ENCODE results near the gene DNAJB13. TPM values are rescaled to one million over a fixed set of nuclear protein-coding genes. Genes with fewer than 3 reads are reported as not detected.

DNAJB13 gene
- total RNA-seq, 1 donor from 2014 or later, result 1.2 TPM

DNA sequence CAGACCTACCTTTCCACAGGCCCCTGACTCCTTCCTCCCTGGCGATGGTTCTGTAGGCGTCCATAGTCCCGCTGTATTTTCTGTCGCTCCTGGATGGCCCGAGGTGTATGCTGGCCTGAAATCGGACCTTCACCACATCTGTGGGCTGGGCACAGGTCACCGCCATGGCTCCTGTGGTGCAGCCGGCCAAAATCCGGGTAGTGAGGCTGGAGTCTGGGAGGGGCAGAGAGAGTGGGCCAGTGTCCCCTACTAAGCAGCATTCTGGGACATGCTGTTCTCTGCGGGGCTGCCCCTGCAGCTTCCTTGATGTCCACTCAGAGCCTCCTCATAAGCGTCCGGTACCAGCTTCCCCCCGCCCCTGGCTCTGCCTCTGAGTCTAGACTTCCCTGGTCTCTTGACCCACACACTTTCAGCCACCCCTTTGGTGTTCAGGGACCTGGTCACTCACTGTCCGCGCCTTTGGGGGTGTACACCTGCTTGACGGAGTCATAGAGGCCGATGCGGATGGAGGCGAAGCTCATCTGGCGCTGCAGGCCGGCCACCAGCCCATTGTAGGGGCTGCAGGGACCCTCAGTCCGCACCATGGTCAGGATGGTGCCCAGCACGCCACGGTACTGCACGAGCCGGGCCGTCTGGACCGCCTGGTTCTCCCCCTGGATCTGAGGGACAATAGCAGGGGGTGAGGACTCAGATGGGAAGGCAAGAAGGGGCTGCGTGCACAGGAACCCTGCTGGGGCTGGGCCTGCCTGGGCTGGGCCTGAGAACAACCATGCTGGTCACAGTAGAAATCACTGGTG, 55.1 kb downstream of the DNAJB13 start:
- Histone ChIP-seq H3K9ac (ENCODE audit: low read length) (no peak overlapping the region), H3K4me1 (ENCODE audit: insufficient read depth, low read length) (no peaks in the 10 kb centered on the region), H4K20me1 (ENCODE audit: insufficient read depth, low read length) (no peaks in the 10 kb centered on the region), H2AFZ (ENCODE audit: low read depth, low read length) (no peak overlapping the region), H3K9me3 (ENCODE audit: insufficient read depth, low read depth, low read length) (no peaks in the 10 kb centered on the region), H3K27ac (ENCODE audit: low read depth, low read length) (no peak overlapping the region), H3K27me3 (ENCODE audit: insufficient read depth, low read length) (no peaks in the 10 kb centered on the region), H3K36me3 (ENCODE audit: insufficient read depth, low read length) (no peaks in the 10 kb centered on the region), H3K4me3 (ENCODE audit: insufficient read depth, low read depth, low read length) (no peak overlapping the region), H3K79me2 (ENCODE audit: insufficient read depth, low read length) (no peaks in the 10 kb centered on the region), H3K4me2 (ENCODE audit: low read length) (no peak overlapping the region)
- Mint-ChIP-seq H3K4me3 (ENCODE audit: unreplicated experiment) (no peak overlapping the region), H3K4me1 (ENCODE audit: low read depth, unreplicated experiment) (peaks cover 3% of the 10 kb centered on the region), H3K27ac (ENCODE audit: unreplicated experiment) (no peak overlapping the region), H3K9me3 (ENCODE audit: unreplicated experiment) (no peaks in the 10 kb centered on the region), H3K36me3 (ENCODE audit: low read depth, unreplicated experiment) (peaks cover 18% of the 10 kb centered on the region), H3K27me3 (ENCODE audit: low read depth, unreplicated experiment) (peaks cover 4% of the 10 kb centered on the region)
- FAIRE-seq, result no peak
- TF ChIP-seq EZH2 (IDR thresholded peaks at IDR 0.05; ENCODE audit: insufficient read depth, low read length), result no peak
- TF ChIP-seq, protein P1, sequence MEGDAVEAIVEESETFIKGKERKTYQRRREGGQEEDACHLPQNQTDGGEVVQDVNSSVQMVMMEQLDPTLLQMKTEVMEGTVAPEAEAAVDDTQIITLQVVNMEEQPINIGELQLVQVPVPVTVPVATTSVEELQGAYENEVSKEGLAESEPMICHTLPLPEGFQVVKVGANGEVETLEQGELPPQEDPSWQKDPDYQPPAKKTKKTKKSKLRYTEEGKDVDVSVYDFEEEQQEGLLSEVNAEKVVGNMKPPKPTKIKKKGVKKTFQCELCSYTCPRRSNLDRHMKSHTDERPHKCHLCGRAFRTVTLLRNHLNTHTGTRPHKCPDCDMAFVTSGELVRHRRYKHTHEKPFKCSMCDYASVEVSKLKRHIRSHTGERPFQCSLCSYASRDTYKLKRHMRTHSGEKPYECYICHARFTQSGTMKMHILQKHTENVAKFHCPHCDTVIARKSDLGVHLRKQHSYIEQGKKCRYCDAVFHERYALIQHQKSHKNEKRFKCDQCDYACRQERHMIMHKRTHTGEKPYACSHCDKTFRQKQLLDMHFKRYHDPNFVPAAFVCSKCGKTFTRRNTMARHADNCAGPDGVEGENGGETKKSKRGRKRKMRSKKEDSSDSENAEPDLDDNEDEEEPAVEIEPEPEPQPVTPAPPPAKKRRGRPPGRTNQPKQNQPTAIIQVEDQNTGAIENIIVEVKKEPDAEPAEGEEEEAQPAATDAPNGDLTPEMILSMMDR (IDR thresholded peaks at IDR 0.05; ENCODE audit: insufficient read depth, low read depth, low read length), result no peak
- no peak for DNase-seq (ENCODE audit: low read depth)

DNA sequence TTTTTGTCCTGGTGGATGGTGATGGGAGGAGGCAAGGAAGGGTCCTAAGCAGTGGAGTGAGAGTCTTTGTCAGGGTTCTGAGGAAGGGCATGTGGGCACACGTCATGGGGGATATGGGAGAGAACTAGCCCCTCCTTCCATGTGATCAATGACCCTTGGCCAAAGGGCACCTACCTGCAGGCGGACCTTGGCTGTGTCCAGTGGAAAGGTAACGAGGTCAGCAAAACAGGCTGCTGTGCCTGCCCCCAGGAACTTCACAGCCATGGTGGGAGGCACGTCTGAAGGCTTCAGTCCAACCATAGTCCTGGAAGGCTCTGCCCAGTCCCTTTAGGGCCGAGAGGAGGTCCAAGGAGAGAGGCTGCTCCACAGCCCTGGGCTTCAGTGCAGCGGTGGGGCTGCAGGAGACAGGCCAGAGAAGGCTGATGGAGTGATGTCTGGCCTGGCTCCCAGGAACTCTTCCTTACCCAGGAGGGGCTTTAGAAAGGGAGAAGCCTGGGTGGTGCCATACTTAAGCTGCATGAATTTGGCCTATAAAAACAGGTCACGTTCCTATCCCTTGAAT, 56.0 kb downstream of the DNAJB13 start:
- Histone ChIP-seq H3K27ac (ENCODE audit: low read depth, low read length) (no peak overlapping the region), H3K4me2 (ENCODE audit: low read length) (no peak overlapping the region), H3K9ac (ENCODE audit: low read length) (no peak overlapping the region), H3K79me2 (ENCODE audit: insufficient read depth, low read length) (no peaks in the 10 kb centered on the region), H3K36me3 (ENCODE audit: insufficient read depth, low read length) (no peaks in the 10 kb centered on the region), H2AFZ (ENCODE audit: low read depth, low read length) (no peak overlapping the region), H3K9me3 (ENCODE audit: insufficient read depth, low read depth, low read length) (no peaks in the 10 kb centered on the region), H3K4me3 (ENCODE audit: insufficient read depth, low read depth, low read length) (no peak overlapping the region), H3K4me1 (ENCODE audit: insufficient read depth, low read length) (no peaks in the 10 kb centered on the region), H4K20me1 (ENCODE audit: insufficient read depth, low read length) (no peaks in the 10 kb centered on the region), H3K27me3 (ENCODE audit: insufficient read depth, low read length) (no peaks in the 10 kb centered on the region)
- Mint-ChIP-seq H3K36me3 (ENCODE audit: low read depth, unreplicated experiment) (peaks cover 24% of the 10 kb centered on the region), H3K4me3 (ENCODE audit: unreplicated experiment) (no peak overlapping the region), H3K27me3 (ENCODE audit: low read depth, unreplicated experiment) (peaks cover 4% of the 10 kb centered on the region), H3K9me3 (ENCODE audit: unreplicated experiment) (no peaks in the 10 kb centered on the region), H3K4me1 (ENCODE audit: low read depth, unreplicated experiment) (peaks cover 3% of the 10 kb centered on the region), H3K27ac (ENCODE audit: unreplicated experiment) (no peak overlapping the region)
- FAIRE-seq (no peak), DNase-seq (ENCODE audit: low read depth) (no peak)
- TF ChIP-seq, protein P1 (IDR thresholded peaks at IDR 0.05; ENCODE audit: insufficient read depth, low read depth, low read length), result no peak
- TF ChIP-seq EZH2 (IDR thresholded peaks at IDR 0.05; ENCODE audit: insufficient read depth, low read length), result no peak
